Measurements from ENCODE around the gene MARK2.
"Not testable (repeated sequence)": the region's sequence is repeated elsewhere in the genome, so short reads cannot be mapped to it uniquely, and the experiment has no call there.

Gene MARK2

GRCh38 chr11:63802637-63803414 lies 36.1 kb upstream of the MARK2 start:
- Histone ChIP-seq H3K4me3 (ENCODE audit: low read depth, low read length) (no peak overlapping the region), H3K36me3 (no peaks in the 10 kb centered on the region), H3K9me3 (ENCODE audit: severe bottlenecking) (no peaks in the 10 kb centered on the region), H3K27me3 (ENCODE audit: insufficient read depth, low read depth, severe bottlenecking) (no peaks in the 10 kb centered on the region), H3K27ac (no peak overlapping the region)
- no peak for DNase-seq
- TF ChIP-seq, protein P1, sequence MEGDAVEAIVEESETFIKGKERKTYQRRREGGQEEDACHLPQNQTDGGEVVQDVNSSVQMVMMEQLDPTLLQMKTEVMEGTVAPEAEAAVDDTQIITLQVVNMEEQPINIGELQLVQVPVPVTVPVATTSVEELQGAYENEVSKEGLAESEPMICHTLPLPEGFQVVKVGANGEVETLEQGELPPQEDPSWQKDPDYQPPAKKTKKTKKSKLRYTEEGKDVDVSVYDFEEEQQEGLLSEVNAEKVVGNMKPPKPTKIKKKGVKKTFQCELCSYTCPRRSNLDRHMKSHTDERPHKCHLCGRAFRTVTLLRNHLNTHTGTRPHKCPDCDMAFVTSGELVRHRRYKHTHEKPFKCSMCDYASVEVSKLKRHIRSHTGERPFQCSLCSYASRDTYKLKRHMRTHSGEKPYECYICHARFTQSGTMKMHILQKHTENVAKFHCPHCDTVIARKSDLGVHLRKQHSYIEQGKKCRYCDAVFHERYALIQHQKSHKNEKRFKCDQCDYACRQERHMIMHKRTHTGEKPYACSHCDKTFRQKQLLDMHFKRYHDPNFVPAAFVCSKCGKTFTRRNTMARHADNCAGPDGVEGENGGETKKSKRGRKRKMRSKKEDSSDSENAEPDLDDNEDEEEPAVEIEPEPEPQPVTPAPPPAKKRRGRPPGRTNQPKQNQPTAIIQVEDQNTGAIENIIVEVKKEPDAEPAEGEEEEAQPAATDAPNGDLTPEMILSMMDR (IDR thresholded peaks at IDR 0.05; ENCODE audit: low read depth, low read length): no peak

- TF ChIP-seq, protein P1 (IDR thresholded peaks at IDR 0.05; ENCODE audit: low read depth, low read length): no peak
- Histone ChIP-seq H3K27ac (no peak overlapping the region), H3K27me3 (ENCODE audit: insufficient read depth, low read depth, severe bottlenecking) (no peaks in the 10 kb centered on the region), H3K4me3 (ENCODE audit: low read depth, low read length) (no peak overlapping the region), H3K36me3 (no peaks in the 10 kb centered on the region), H3K9me3 (ENCODE audit: severe bottlenecking) (no peaks in the 10 kb centered on the region)
- DNase-seq: no peak
Measured at GRCh38 chr11:63804259-63804658, 34.7 kb upstream of the MARK2 start.

GRCh38 chr11:63805844-63806415 lies 33.0 kb upstream of the MARK2 start:
- TF ChIP-seq, protein P1 (IDR thresholded peaks at IDR 0.05; ENCODE audit: low read depth, low read length): no peak
- no peak overlapping the region for H3K4me3 ChIP-seq (ENCODE audit: low read depth, low read length)
- DNase-seq: no peak
- H3K27ac ChIP-seq: no peak overlapping the region
- H3K36me3 ChIP-seq: no peaks in the 10 kb centered on the region
- H3K27me3 ChIP-seq (ENCODE audit: insufficient read depth, low read depth, severe bottlenecking): no peaks in the 10 kb centered on the region
- H3K9me3 ChIP-seq (ENCODE audit: severe bottlenecking): no peaks in the 10 kb centered on the region

GRCh38 chr11:63810383-63810782 lies 28.5 kb upstream of the MARK2 start:
- not testable (repeated sequence) for DNase-seq; H3K9me3 ChIP-seq (ENCODE audit: severe bottlenecking); H3K27ac ChIP-seq; H3K27me3 ChIP-seq (ENCODE audit: insufficient read depth, low read depth, severe bottlenecking); H3K4me3 ChIP-seq (ENCODE audit: low read depth, low read length); H3K36me3 ChIP-seq

GRCh38 chr11:63811522-63811921 lies 27.4 kb upstream of the MARK2 start:
- TF ChIP-seq, protein P1 (IDR thresholded peaks at IDR 0.05; ENCODE audit: low read depth, low read length): no peak
- DNase-seq: no peak
- H3K4me3 ChIP-seq (ENCODE audit: low read depth, low read length): no peak overlapping the region
- H3K27ac ChIP-seq: no peak overlapping the region
- H3K36me3 ChIP-seq: peaks cover 18% of the 10 kb centered on the region
- H3K9me3 ChIP-seq (ENCODE audit: severe bottlenecking): no peaks in the 10 kb centered on the region
- no peaks in the 10 kb centered on the region for H3K27me3 ChIP-seq (ENCODE audit: insufficient read depth, low read depth, severe bottlenecking)

GRCh38 chr11:63813035-63813562 lies 25.8 kb upstream of the MARK2 start, which contains the start of gene SPINDOC:
SPINDOC (plus strand) TSS chr11:63813456; CDS start chr11:63813687, 231 bp downstream.
- Histone ChIP-seq H3K27ac (peak within 1 kb of the TSS; percentile 95), H3K36me3 (peaks cover 33% of the 10 kb centered on the region), H3K4me3 (ENCODE audit: low read depth, low read length) (peak within 1 kb of the TSS; percentile 97), H3K27me3 (ENCODE audit: insufficient read depth, low read depth, severe bottlenecking) (no peaks in the 10 kb centered on the region), H3K9me3 (ENCODE audit: severe bottlenecking) (no peaks in the 10 kb centered on the region)
- DNase-seq: peak; percentile 84
- TF ChIP-seq, protein P1 (IDR thresholded peaks at IDR 0.05; ENCODE audit: low read depth, low read length): no peak
